IMR-90 (cell line): ENCODE measurements around the gene LRRC39. TPM values are rescaled to one million over a fixed set of nuclear protein-coding genes. Genes with fewer than 3 reads are reported as not detected.

Experiments
- ATAC-seq: fragments of 200-7000 bp; cut with Tn5 transposase; 2 replicates; pipeline ENCODE4 v1.9.1; 2020; ENCODE audit warnings: low read depth, mild to moderate bottlenecking, moderate library complexity
- BruUV-seq: library from RNA; stranded (reverse); fragments of 400-500 nt; replicated peaks from 2 replicates; lab custom pipeline; 2021; lab: Mats Ljungman, UMichigan
- CTCF ChIA-PET: fragments of 300-600 bp; formaldehyde crosslinking; extraction: SDS; loops from one replicate; lab custom pipeline; 2021; ENCODE audit warnings: antibody characterized with exemption; lab: Yijun Ruan, JAX
- POLR2A ChIA-PET: fragments of 300-600 bp; sonication (Branson Sonifier 250); formaldehyde crosslinking; loops from one replicate; lab custom pipeline; 2022; ENCODE audit warnings: antibody characterized with exemption; ENCODE audit not compliant: unreplicated experiment; lab: Charles Lee
- DNase-seq: peaks from one replicate; pipeline ENCODE4 v3.0.0; 2013
- H2AFZ ChIP-seq: replicated peaks from 2 replicates; pipeline ENCODE3; 2013; ENCODE audit warnings: low read length, mild to moderate bottlenecking; ENCODE audit not compliant: poor library complexity
- H2AK5ac ChIP-seq: 2 replicates; pipeline ENCODE4 v1.6.1; 2013; ENCODE audit warnings: low read depth, low read length, inconsistent platforms
- H2AK9ac ChIP-seq: replicated peaks from 2 replicates; pipeline ENCODE3; 2013; ENCODE audit warnings: mild to moderate bottlenecking, low read depth, low read length, moderate library complexity; ENCODE audit not compliant: poor library complexity
- H2BK120ac ChIP-seq: 2 replicates; pipeline ENCODE4 v1.6.1; 2013; ENCODE audit warnings: low read depth, low read length, inconsistent platforms
- H2BK15ac ChIP-seq: 3 replicates; pipeline ENCODE4 v1.6.1; 2013; ENCODE audit warnings: low read depth, low read length, inconsistent platforms
- H2BK20ac ChIP-seq: 2 replicates; pipeline ENCODE4 v1.6.1; 2013; ENCODE audit warnings: low read depth, mild to moderate bottlenecking, inconsistent platforms, low read length, moderate library complexity
- H2BK5ac ChIP-seq: 2 replicates; pipeline ENCODE4 v1.6.1; 2013; ENCODE audit warnings: mild to moderate bottlenecking, low read depth, low read length, inconsistent platforms; ENCODE audit not compliant: poor library complexity, severe bottlenecking
- H3K14ac ChIP-seq: replicated peaks from 2 replicates; pipeline ENCODE4 v1.6.1; 2013; ENCODE audit warnings: low read depth, low read length, inconsistent platforms
- H3K18ac ChIP-seq: 2 replicates; pipeline ENCODE4 v1.6.1; 2013; ENCODE audit warnings: low read depth, low read length, control low read depth
- H3K23ac ChIP-seq: 2 replicates; pipeline ENCODE4 v1.6.1; 2013; ENCODE audit warnings: low read depth, low read length, inconsistent platforms
- H3K27ac ChIP-seq: 2 replicates; pipeline ENCODE4 v1.5.1; 2013; ENCODE audit warnings: mild to moderate bottlenecking, control low read depth, low read length; ENCODE audit not compliant: insufficient read depth
- H3K27me3 ChIP-seq: 2 replicates; pipeline ENCODE4 v1.6.1; 2013; ENCODE audit warnings: low read length; ENCODE audit not compliant: control insufficient read depth, insufficient read depth
- H3K36me3 ChIP-seq: 2 replicates; pipeline ENCODE4 v1.6.1; 2013; ENCODE audit warnings: low read length, mixed read lengths; ENCODE audit not compliant: control insufficient read depth, insufficient read depth
- H3K4ac ChIP-seq: 2 replicates; pipeline ENCODE4 v1.6.1; 2013; ENCODE audit warnings: low read depth, low read length, inconsistent platforms
- H3K4me1 ChIP-seq: 2 replicates; pipeline ENCODE4 v1.6.1; 2013; ENCODE audit warnings: low read length, mixed read lengths; ENCODE audit not compliant: control insufficient read depth, insufficient read depth
- H3K4me2 ChIP-seq: 2 replicates; pipeline ENCODE4 v1.6.1; 2013; ENCODE audit warnings: low read depth, mild to moderate bottlenecking, control low read depth, low read length, moderate library complexity
- H3K4me3 ChIP-seq: 2 replicates; pipeline ENCODE4 v1.5.1; 2013; ENCODE audit warnings: low read depth, mild to moderate bottlenecking, control low read depth, low read length, moderate library complexity; ENCODE audit not compliant: insufficient read depth
- H3K56ac ChIP-seq: 2 replicates; pipeline ENCODE4 v1.6.1; 2013; ENCODE audit warnings: low read length, inconsistent platforms; ENCODE audit not compliant: insufficient read depth; ENCODE audit errors: extremely low read depth
- H3K79me1 ChIP-seq, 2 experiments: 2 replicates each; pipeline ENCODE4 v1.6.1; 2013; ENCODE audit warnings: low read length in 2 of 2, inconsistent platforms in 1 of 2, low read depth in 1 of 2
- H3K9ac ChIP-seq: 2 replicates; pipeline ENCODE4 v1.6.1; 2013; ENCODE audit warnings: low read depth, low read length, control low read depth
- H3K9me1 ChIP-seq: 2 replicates; pipeline ENCODE4 v1.6.1; 2013; ENCODE audit warnings: low read length, inconsistent platforms; ENCODE audit not compliant: insufficient read depth
- H3K9me3 ChIP-seq: 2 replicates; pipeline ENCODE4 v1.6.1; 2013; ENCODE audit warnings: low read length; ENCODE audit not compliant: control insufficient read depth, insufficient read depth
- H4K20me1 ChIP-seq: 2 replicates; pipeline ENCODE4 v1.6.1; 2013; ENCODE audit warnings: low read length, inconsistent platforms; ENCODE audit not compliant: insufficient read depth
- H4K5ac ChIP-seq: 2 replicates; pipeline ENCODE4 v1.6.1; 2013; ENCODE audit warnings: mild to moderate bottlenecking, low read depth, low read length, control low read depth
- H4K8ac ChIP-seq, 2 experiments: 2 replicates each; pipeline ENCODE4 v1.6.1; 2013; ENCODE audit warnings: low read depth in 2 of 2, low read length in 2 of 2, control low read depth in 1 of 2, inconsistent platforms in 1 of 2
- H4K91ac ChIP-seq: 2 replicates; pipeline ENCODE4 v1.6.1; 2013; ENCODE audit warnings: low read depth, low read length, inconsistent platforms; ENCODE audit not compliant: insufficient read depth
- BHLHE40 ChIP-seq: fragments of 150-350 bp; IDR thresholded peaks from 2 replicates; pipeline ENCODE4 v1.6.1; 2016; ENCODE audit warnings: mild to moderate bottlenecking, low read depth, low read length
- CEBPB ChIP-seq: IDR thresholded peaks from 2 replicates; pipeline ENCODE4 v1.6.1; 2012; ENCODE audit warnings: low read depth, low read length, improper control_type of control experiment
- FOS ChIP-seq: fragments of 150-350 bp; IDR thresholded peaks from 2 replicates; pipeline ENCODE4 v1.6.1; 2016; ENCODE audit warnings: low read depth, low read length
- MAFK ChIP-seq: IDR thresholded peaks from 2 replicates; pipeline ENCODE4 v1.6.1; 2012; ENCODE audit warnings: low read depth, low read length, improper control_type of control experiment
- MAZ ChIP-seq: IDR thresholded peaks from 2 replicates; pipeline ENCODE4 v1.6.1; 2012; ENCODE audit warnings: low read depth, mild to moderate bottlenecking, low read length, improper control_type of control experiment, moderate library complexity, borderline replicate concordance
- MXI1 ChIP-seq: IDR thresholded peaks from 2 replicates; pipeline ENCODE4 v1.6.1; 2012; ENCODE audit warnings: low read depth, mild to moderate bottlenecking, low read length, moderate library complexity, borderline replicate concordance
- NFE2L2 ChIP-seq: fragments of 150-350 bp; IDR thresholded peaks from 2 replicates; pipeline ENCODE4 v1.6.1; 2016; ENCODE audit warnings: low read depth, mild to moderate bottlenecking, low read length
- POLR2A ChIP-seq: IDR thresholded peaks from 2 replicates; pipeline ENCODE4 v1.6.1; 2012; ENCODE audit warnings: mild to moderate bottlenecking, low read depth, low read length
- RAD21 ChIP-seq: IDR thresholded peaks from 2 replicates; pipeline ENCODE4 v1.6.1; 2012; ENCODE audit warnings: low read length, improper control_type of control experiment
- RCOR1 ChIP-seq: IDR thresholded peaks from 2 replicates; pipeline ENCODE4 v1.6.1; 2012; ENCODE audit warnings: mild to moderate bottlenecking, low read length, improper control_type of control experiment; ENCODE audit not compliant: insufficient replicate concordance
- RFX5 ChIP-seq: IDR thresholded peaks from 2 replicates; pipeline ENCODE4 v1.8.0; 2012; ENCODE audit warnings: low read depth, mild to moderate bottlenecking, low read length, moderate library complexity
- SMC3 ChIP-seq: fragments of 150-350 bp; IDR thresholded peaks from 2 replicates; pipeline ENCODE4 v1.6.1; 2016; ENCODE audit warnings: low read depth, mild to moderate bottlenecking, antibody characterized with exemption, low read length, moderate library complexity
- WGBS, 2 experiments: methylation state at CpG; one replicate each; pipeline versions ENCODE4 v1.1.5 to v1.1.7; 2013; ENCODE audit warnings: missing lambda C conversion rate in 2 of 2; ENCODE audit not compliant: insufficient read length in 1 of 2; ENCODE audit errors: extremely low coverage in 2 of 2; 5-methylcytosine and 5-hydroxymethylcytosine counted together
- dilution Hi-C: fragments of 300-500 bp; cut with HindIII; formaldehyde crosslinking; loops from one replicate; pipeline ENCODE4 v1.14.3; 2018; ENCODE audit warnings: low sequenced_read_pairs; ENCODE audit not compliant: unreplicated experiment
- in situ Hi-C: fragments of 300-500 bp; cut with MboI; formaldehyde crosslinking; loops from 3 replicates; pipeline ENCODE4 v1.14.3; 2019; ENCODE audit warnings: low sequenced_read_pairs, inconsistent platforms, mixed read lengths
- intact Hi-C: fragments of 100-400 bp; cut with micrococcal nuclease; formaldehyde crosslinking; loops from 2 replicates; pipeline ENCODE4 v1.10.0; 2022
- polyA plus RNA-seq, 3 experiments: library from polyadenylated mRNA; depleted of rRNA; stranded (reverse); fragments of >200 nt; gene quantifications; 2 replicates each; pipeline ENCODE4 v1.2.3, GENCODE V29; 2012; ENCODE audit warnings: low replicate concordance in 1 of 3
- total RNA-seq: library from RNA; depleted of rRNA; stranded (reverse); fragments of >200 nt; gene quantifications from 2 replicates; pipeline ENCODE4 v1.2.3, GENCODE V29; 2012
- TF ChIP-seq, protein P1 (sequence below): fragments of 150-350 bp; IDR thresholded peaks from 2 replicates; pipeline ENCODE4 v1.6.1; 2017; ENCODE audit warnings: mild to moderate bottlenecking, antibody characterized with exemption, low read length, low read depth
- TF ChIP-seq, protein P2 (sequence below): conservative IDR thresholded peaks from 2 replicates; pipeline ENCODE4 v1.5.1; 2012; ENCODE audit warnings: mild to moderate bottlenecking, low read depth, low read length, improper control_type of control experiment
- TF ChIP-seq, protein P3 (sequence below): fragments of 150-350 bp; IDR thresholded peaks from 2 replicates; pipeline ENCODE4 v1.6.1; 2016; ENCODE audit warnings: low read depth, mild to moderate bottlenecking, low read length, moderate library complexity, borderline replicate concordance

LRRC39 gene
- total and polyA plus RNA-seq, 2 of the 4 experiments (the other 2 are of a cell fraction): 0.36 to 0.48 TPM

DNA sequence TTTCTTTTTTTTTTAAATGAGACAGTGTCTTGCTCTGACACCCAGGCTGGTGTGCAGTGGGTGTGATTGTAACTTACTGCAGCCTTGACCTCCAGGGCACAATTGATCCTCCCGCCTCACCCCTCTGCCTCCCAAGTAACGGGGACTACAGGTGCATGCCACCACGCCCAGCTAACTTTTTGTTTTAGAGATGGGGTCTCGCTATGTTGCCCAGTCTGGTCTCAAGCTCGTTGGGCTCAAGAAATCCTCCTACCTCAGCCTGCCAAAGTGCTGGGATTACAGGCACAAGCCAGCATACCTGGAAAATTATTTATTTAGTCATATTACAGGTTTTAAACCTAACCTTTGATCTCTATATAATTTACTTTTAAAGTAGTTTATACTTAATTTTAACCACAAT is 13.4 kb downstream of the LRRC39 start:
- no peaks in the 10 kb centered on the region for H3K27me3 ChIP-seq
- H3K18ac ChIP-seq: no peak overlapping the region
- H3K4me3 ChIP-seq: no peak overlapping the region
- no TSS peak for BruUV-seq
- H2BK5ac ChIP-seq: no peak overlapping the region
- no peak overlapping the region for H3K9ac ChIP-seq
- intact Hi-C loops (no loop called here), dilution Hi-C loops (no loop called here), in situ Hi-C loops (no loop called here)
- H3K4me1 ChIP-seq: no peaks in the 10 kb centered on the region
- no peak overlapping the region for H3K23ac ChIP-seq
- POLR2A ChIA-PET: no interaction called here
- no peak overlapping the region for H3K27ac ChIP-seq
- H3K4ac ChIP-seq: no peak overlapping the region
- H2AK9ac ChIP-seq: no peak overlapping the region
- DNase-seq (no peak), ATAC-seq (no peak)
- no peak overlapping the region for H2AK5ac ChIP-seq
- H4K5ac ChIP-seq: no peak overlapping the region
- H2BK120ac ChIP-seq: no peak overlapping the region
- CTCF ChIA-PET: no interaction called here
- H4K91ac ChIP-seq: no peak overlapping the region
- WGBS, 2 experiments: no CpG with 5 or more reads among the region's 5 CpGs
- H3K9me3 ChIP-seq: no peaks in the 10 kb centered on the region
- TF ChIP-seq POLR2A (no peak), SMC3 (no peak), MXI1 (no peak), RFX5 (no peak), CEBPB (no peak), RAD21 (no peak), NFE2L2 (no peak), RCOR1 (no peak), MAFK (no peak), MAZ (no peak), BHLHE40 (no peak), FOS (no peak)
- TF ChIP-seq, protein P1, sequence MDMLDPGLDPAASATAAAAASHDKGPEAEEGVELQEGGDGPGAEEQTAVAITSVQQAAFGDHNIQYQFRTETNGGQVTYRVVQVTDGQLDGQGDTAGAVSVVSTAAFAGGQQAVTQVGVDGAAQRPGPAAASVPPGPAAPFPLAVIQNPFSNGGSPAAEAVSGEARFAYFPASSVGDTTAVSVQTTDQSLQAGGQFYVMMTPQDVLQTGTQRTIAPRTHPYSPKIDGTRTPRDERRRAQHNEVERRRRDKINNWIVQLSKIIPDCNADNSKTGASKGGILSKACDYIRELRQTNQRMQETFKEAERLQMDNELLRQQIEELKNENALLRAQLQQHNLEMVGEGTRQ: no peak
- TF ChIP-seq, protein P2, sequence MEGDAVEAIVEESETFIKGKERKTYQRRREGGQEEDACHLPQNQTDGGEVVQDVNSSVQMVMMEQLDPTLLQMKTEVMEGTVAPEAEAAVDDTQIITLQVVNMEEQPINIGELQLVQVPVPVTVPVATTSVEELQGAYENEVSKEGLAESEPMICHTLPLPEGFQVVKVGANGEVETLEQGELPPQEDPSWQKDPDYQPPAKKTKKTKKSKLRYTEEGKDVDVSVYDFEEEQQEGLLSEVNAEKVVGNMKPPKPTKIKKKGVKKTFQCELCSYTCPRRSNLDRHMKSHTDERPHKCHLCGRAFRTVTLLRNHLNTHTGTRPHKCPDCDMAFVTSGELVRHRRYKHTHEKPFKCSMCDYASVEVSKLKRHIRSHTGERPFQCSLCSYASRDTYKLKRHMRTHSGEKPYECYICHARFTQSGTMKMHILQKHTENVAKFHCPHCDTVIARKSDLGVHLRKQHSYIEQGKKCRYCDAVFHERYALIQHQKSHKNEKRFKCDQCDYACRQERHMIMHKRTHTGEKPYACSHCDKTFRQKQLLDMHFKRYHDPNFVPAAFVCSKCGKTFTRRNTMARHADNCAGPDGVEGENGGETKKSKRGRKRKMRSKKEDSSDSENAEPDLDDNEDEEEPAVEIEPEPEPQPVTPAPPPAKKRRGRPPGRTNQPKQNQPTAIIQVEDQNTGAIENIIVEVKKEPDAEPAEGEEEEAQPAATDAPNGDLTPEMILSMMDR: no peak
- TF ChIP-seq, protein P3, sequence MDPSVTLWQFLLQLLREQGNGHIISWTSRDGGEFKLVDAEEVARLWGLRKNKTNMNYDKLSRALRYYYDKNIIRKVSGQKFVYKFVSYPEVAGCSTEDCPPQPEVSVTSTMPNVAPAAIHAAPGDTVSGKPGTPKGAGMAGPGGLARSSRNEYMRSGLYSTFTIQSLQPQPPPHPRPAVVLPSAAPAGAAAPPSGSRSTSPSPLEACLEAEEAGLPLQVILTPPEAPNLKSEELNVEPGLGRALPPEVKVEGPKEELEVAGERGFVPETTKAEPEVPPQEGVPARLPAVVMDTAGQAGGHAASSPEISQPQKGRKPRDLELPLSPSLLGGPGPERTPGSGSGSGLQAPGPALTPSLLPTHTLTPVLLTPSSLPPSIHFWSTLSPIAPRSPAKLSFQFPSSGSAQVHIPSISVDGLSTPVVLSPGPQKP: no peak
- no peak overlapping the region for H2BK15ac ChIP-seq
- no peak overlapping the region for H3K4me2 ChIP-seq
- no peaks in the 10 kb centered on the region for H3K36me3 ChIP-seq
- H2AFZ ChIP-seq: no peak overlapping the region
- no peaks in the 10 kb centered on the region for H3K79me1 ChIP-seq
- H4K20me1 ChIP-seq: no peaks in the 10 kb centered on the region
- no peak overlapping the region for H3K56ac ChIP-seq
- no peak overlapping the region for H4K8ac ChIP-seq
- no peak overlapping the region for H2BK20ac ChIP-seq
- H3K14ac ChIP-seq: no peak overlapping the region
- H3K9me1 ChIP-seq: no peaks in the 10 kb centered on the region
